IMR-90 (cell line): ENCODE data around the gene UGT1A10. TPM values are rescaled to one million over a fixed set of nuclear protein-coding genes. Genes with fewer than 3 reads are reported as not detected.

Source experiments
- ATAC-seq: fragments of 200-7000 bp; cut with Tn5 transposase; 2 replicates; pipeline ENCODE4 v1.9.1; 2020; ENCODE audit warnings: low read depth, mild to moderate bottlenecking, moderate library complexity
- BruUV-seq: library from RNA; stranded (reverse); fragments of 400-500 nt; replicated peaks from 2 replicates; lab custom pipeline; 2021; lab: Mats Ljungman, UMichigan
- CTCF ChIA-PET: fragments of 300-600 bp; formaldehyde crosslinking; extraction: SDS; loops from one replicate; lab custom pipeline; 2021; ENCODE audit warnings: antibody characterized with exemption; lab: Yijun Ruan, JAX
- POLR2A ChIA-PET: fragments of 300-600 bp; sonication (Branson Sonifier 250); formaldehyde crosslinking; loops from one replicate; lab custom pipeline; 2022; ENCODE audit warnings: antibody characterized with exemption; ENCODE audit not compliant: unreplicated experiment; lab: Charles Lee
- DNase-seq: peaks from one replicate; pipeline ENCODE4 v3.0.0; 2013
- H2AFZ ChIP-seq: replicated peaks from 2 replicates; pipeline ENCODE3; 2013; ENCODE audit warnings: low read length, mild to moderate bottlenecking; ENCODE audit not compliant: poor library complexity
- H2AK5ac ChIP-seq: 2 replicates; pipeline ENCODE4 v1.6.1; 2013; ENCODE audit warnings: low read depth, low read length, inconsistent platforms
- H2AK9ac ChIP-seq: replicated peaks from 2 replicates; pipeline ENCODE3; 2013; ENCODE audit warnings: mild to moderate bottlenecking, low read depth, low read length, moderate library complexity; ENCODE audit not compliant: poor library complexity
- H2BK120ac ChIP-seq: 2 replicates; pipeline ENCODE4 v1.6.1; 2013; ENCODE audit warnings: low read depth, low read length, inconsistent platforms
- H2BK15ac ChIP-seq: 3 replicates; pipeline ENCODE4 v1.6.1; 2013; ENCODE audit warnings: low read depth, low read length, inconsistent platforms
- H2BK20ac ChIP-seq: 2 replicates; pipeline ENCODE4 v1.6.1; 2013; ENCODE audit warnings: low read depth, mild to moderate bottlenecking, inconsistent platforms, low read length, moderate library complexity
- H2BK5ac ChIP-seq: 2 replicates; pipeline ENCODE4 v1.6.1; 2013; ENCODE audit warnings: mild to moderate bottlenecking, low read depth, low read length, inconsistent platforms; ENCODE audit not compliant: poor library complexity, severe bottlenecking
- H3K14ac ChIP-seq: replicated peaks from 2 replicates; pipeline ENCODE4 v1.6.1; 2013; ENCODE audit warnings: low read depth, low read length, inconsistent platforms
- H3K18ac ChIP-seq: 2 replicates; pipeline ENCODE4 v1.6.1; 2013; ENCODE audit warnings: low read depth, low read length, control low read depth
- H3K23ac ChIP-seq: 2 replicates; pipeline ENCODE4 v1.6.1; 2013; ENCODE audit warnings: low read depth, low read length, inconsistent platforms
- H3K27ac ChIP-seq: 2 replicates; pipeline ENCODE4 v1.5.1; 2013; ENCODE audit warnings: mild to moderate bottlenecking, control low read depth, low read length; ENCODE audit not compliant: insufficient read depth
- H3K27me3 ChIP-seq: 2 replicates; pipeline ENCODE4 v1.6.1; 2013; ENCODE audit warnings: low read length; ENCODE audit not compliant: control insufficient read depth, insufficient read depth
- H3K36me3 ChIP-seq: 2 replicates; pipeline ENCODE4 v1.6.1; 2013; ENCODE audit warnings: low read length, mixed read lengths; ENCODE audit not compliant: control insufficient read depth, insufficient read depth
- H3K4ac ChIP-seq: 2 replicates; pipeline ENCODE4 v1.6.1; 2013; ENCODE audit warnings: low read depth, low read length, inconsistent platforms
- H3K4me1 ChIP-seq: 2 replicates; pipeline ENCODE4 v1.6.1; 2013; ENCODE audit warnings: low read length, mixed read lengths; ENCODE audit not compliant: control insufficient read depth, insufficient read depth
- H3K4me2 ChIP-seq: 2 replicates; pipeline ENCODE4 v1.6.1; 2013; ENCODE audit warnings: low read depth, mild to moderate bottlenecking, control low read depth, low read length, moderate library complexity
- H3K4me3 ChIP-seq: 2 replicates; pipeline ENCODE4 v1.5.1; 2013; ENCODE audit warnings: low read depth, mild to moderate bottlenecking, control low read depth, low read length, moderate library complexity; ENCODE audit not compliant: insufficient read depth
- H3K56ac ChIP-seq: 2 replicates; pipeline ENCODE4 v1.6.1; 2013; ENCODE audit warnings: low read length, inconsistent platforms; ENCODE audit not compliant: insufficient read depth; ENCODE audit errors: extremely low read depth
- H3K79me1 ChIP-seq, 2 experiments: 2 replicates each; pipeline ENCODE4 v1.6.1; 2013; ENCODE audit warnings: low read length in 2 of 2, inconsistent platforms in 1 of 2, low read depth in 1 of 2
- H3K9ac ChIP-seq: 2 replicates; pipeline ENCODE4 v1.6.1; 2013; ENCODE audit warnings: low read depth, low read length, control low read depth
- H3K9me1 ChIP-seq: 2 replicates; pipeline ENCODE4 v1.6.1; 2013; ENCODE audit warnings: low read length, inconsistent platforms; ENCODE audit not compliant: insufficient read depth
- H3K9me3 ChIP-seq: 2 replicates; pipeline ENCODE4 v1.6.1; 2013; ENCODE audit warnings: low read length; ENCODE audit not compliant: control insufficient read depth, insufficient read depth
- H4K20me1 ChIP-seq: 2 replicates; pipeline ENCODE4 v1.6.1; 2013; ENCODE audit warnings: low read length, inconsistent platforms; ENCODE audit not compliant: insufficient read depth
- H4K5ac ChIP-seq: 2 replicates; pipeline ENCODE4 v1.6.1; 2013; ENCODE audit warnings: mild to moderate bottlenecking, low read depth, low read length, control low read depth
- H4K8ac ChIP-seq, 2 experiments: 2 replicates each; pipeline ENCODE4 v1.6.1; 2013; ENCODE audit warnings: low read depth in 2 of 2, low read length in 2 of 2, control low read depth in 1 of 2, inconsistent platforms in 1 of 2
- H4K91ac ChIP-seq: 2 replicates; pipeline ENCODE4 v1.6.1; 2013; ENCODE audit warnings: low read depth, low read length, inconsistent platforms; ENCODE audit not compliant: insufficient read depth
- BHLHE40 ChIP-seq: fragments of 150-350 bp; IDR thresholded peaks from 2 replicates; pipeline ENCODE4 v1.6.1; 2016; ENCODE audit warnings: mild to moderate bottlenecking, low read depth, low read length
- CEBPB ChIP-seq: IDR thresholded peaks from 2 replicates; pipeline ENCODE4 v1.6.1; 2012; ENCODE audit warnings: low read depth, low read length, improper control_type of control experiment
- CHD1 ChIP-seq: IDR thresholded peaks from 2 replicates; pipeline ENCODE4 v1.6.1; 2012; ENCODE audit warnings: low read depth, low read length, improper control_type of control experiment
- CTCF ChIP-seq: conservative IDR thresholded peaks from 2 replicates; pipeline ENCODE4 v1.5.1; 2012; ENCODE audit warnings: mild to moderate bottlenecking, low read depth, low read length, improper control_type of control experiment
- ELK1 ChIP-seq: fragments of 150-350 bp; IDR thresholded peaks from 2 replicates; pipeline ENCODE4 v1.6.1; 2016; ENCODE audit warnings: low read depth, mild to moderate bottlenecking, low read length, moderate library complexity, borderline replicate concordance
- FOS ChIP-seq: fragments of 150-350 bp; IDR thresholded peaks from 2 replicates; pipeline ENCODE4 v1.6.1; 2016; ENCODE audit warnings: low read depth, low read length
- MAFK ChIP-seq: IDR thresholded peaks from 2 replicates; pipeline ENCODE4 v1.6.1; 2012; ENCODE audit warnings: low read depth, low read length, improper control_type of control experiment
- MAZ ChIP-seq: IDR thresholded peaks from 2 replicates; pipeline ENCODE4 v1.6.1; 2012; ENCODE audit warnings: low read depth, mild to moderate bottlenecking, low read length, improper control_type of control experiment, moderate library complexity, borderline replicate concordance
- MXI1 ChIP-seq: IDR thresholded peaks from 2 replicates; pipeline ENCODE4 v1.6.1; 2012; ENCODE audit warnings: low read depth, mild to moderate bottlenecking, low read length, moderate library complexity, borderline replicate concordance
- NFE2L2 ChIP-seq: fragments of 150-350 bp; IDR thresholded peaks from 2 replicates; pipeline ENCODE4 v1.6.1; 2016; ENCODE audit warnings: low read depth, mild to moderate bottlenecking, low read length
- POLR2A ChIP-seq: IDR thresholded peaks from 2 replicates; pipeline ENCODE4 v1.6.1; 2012; ENCODE audit warnings: mild to moderate bottlenecking, low read depth, low read length
- RAD21 ChIP-seq: IDR thresholded peaks from 2 replicates; pipeline ENCODE4 v1.6.1; 2012; ENCODE audit warnings: low read length, improper control_type of control experiment
- RCOR1 ChIP-seq: IDR thresholded peaks from 2 replicates; pipeline ENCODE4 v1.6.1; 2012; ENCODE audit warnings: mild to moderate bottlenecking, low read length, improper control_type of control experiment; ENCODE audit not compliant: insufficient replicate concordance
- RFX5 ChIP-seq: IDR thresholded peaks from 2 replicates; pipeline ENCODE4 v1.8.0; 2012; ENCODE audit warnings: low read depth, mild to moderate bottlenecking, low read length, moderate library complexity
- SMC3 ChIP-seq: fragments of 150-350 bp; IDR thresholded peaks from 2 replicates; pipeline ENCODE4 v1.6.1; 2016; ENCODE audit warnings: low read depth, mild to moderate bottlenecking, antibody characterized with exemption, low read length, moderate library complexity
- USF2 ChIP-seq: fragments of 150-350 bp; IDR thresholded peaks from 2 replicates; pipeline ENCODE4 v1.6.1; 2017; ENCODE audit warnings: mild to moderate bottlenecking, antibody characterized with exemption, low read length, low read depth
- WGBS, 2 experiments: methylation state at CpG; one replicate each; pipeline versions ENCODE4 v1.1.5 to v1.1.7; 2013; ENCODE audit warnings: missing lambda C conversion rate in 2 of 2; ENCODE audit not compliant: insufficient read length in 1 of 2; ENCODE audit errors: extremely low coverage in 2 of 2; 5-methylcytosine and 5-hydroxymethylcytosine counted together
- dilution Hi-C: fragments of 300-500 bp; cut with HindIII; formaldehyde crosslinking; loops from one replicate; pipeline ENCODE4 v1.14.3; 2018; ENCODE audit warnings: low sequenced_read_pairs; ENCODE audit not compliant: unreplicated experiment
- in situ Hi-C: fragments of 300-500 bp; cut with MboI; formaldehyde crosslinking; loops from 3 replicates; pipeline ENCODE4 v1.14.3; 2019; ENCODE audit warnings: low sequenced_read_pairs, inconsistent platforms, mixed read lengths
- intact Hi-C: fragments of 100-400 bp; cut with micrococcal nuclease; formaldehyde crosslinking; loops from 2 replicates; pipeline ENCODE4 v1.10.0; 2022
- polyA plus RNA-seq, 3 experiments: library from polyadenylated mRNA; depleted of rRNA; stranded (reverse); fragments of >200 nt; gene quantifications; 2 replicates each; pipeline ENCODE4 v1.2.3, GENCODE V29; 2012; ENCODE audit warnings: low replicate concordance in 1 of 3
- total RNA-seq: library from RNA; depleted of rRNA; stranded (reverse); fragments of >200 nt; gene quantifications from 2 replicates; pipeline ENCODE4 v1.2.3, GENCODE V29; 2012

UGT1A10 gene
- total and polyA plus RNA-seq, 2 of the 4 experiments (the other 2 are of a cell fraction): not detected

GRCh38 chr2:233668605-233669260 is 32.5 kb downstream of the UGT1A10 start:
- no peaks in the 10 kb centered on the region for H3K27me3 ChIP-seq
- dilution Hi-C loops: no loop called here
- H3K4me1 ChIP-seq: no peaks in the 10 kb centered on the region
- ATAC-seq: no peak
- no peak for TF ChIP-seq FOS
- TF ChIP-seq SMC3: no peak
- TF ChIP-seq MAZ: no peak
- no peak for TF ChIP-seq CTCF
- TF ChIP-seq RCOR1: no peak
- TF ChIP-seq ELK1: no peak
- no peak for TF ChIP-seq CHD1
- TF ChIP-seq POLR2A: no peak
- TF ChIP-seq RFX5: no peak
- no peak for TF ChIP-seq MAFK
- TF ChIP-seq MXI1: no peak
- TF ChIP-seq CEBPB: no peak
- no peak for TF ChIP-seq BHLHE40
- TF ChIP-seq RAD21: no peak
- TF ChIP-seq USF2: no peak
- TF ChIP-seq NFE2L2: no peak
- no peak overlapping the region for H2BK20ac ChIP-seq
- POLR2A ChIA-PET: no interaction called here
- H3K4me2 ChIP-seq: no peak overlapping the region
- no peak overlapping the region for H4K91ac ChIP-seq
- no peak overlapping the region for H3K4ac ChIP-seq
- no peak overlapping the region for H2BK15ac ChIP-seq
- H3K27ac ChIP-seq: no peak overlapping the region
- BruUV-seq: no TSS peak
- no peak overlapping the region for H3K9ac ChIP-seq
- H4K8ac ChIP-seq: no peak overlapping the region
- in situ Hi-C loops: no loop called here
- H3K9me3 ChIP-seq: no peaks in the 10 kb centered on the region
- H4K20me1 ChIP-seq: no peaks in the 10 kb centered on the region
- H3K14ac ChIP-seq: no peak overlapping the region
- no peak overlapping the region for H2BK5ac ChIP-seq
- no peak overlapping the region for H3K23ac ChIP-seq
- no peak overlapping the region for H2AK9ac ChIP-seq
- H2AK5ac ChIP-seq: no peak overlapping the region
- no peak overlapping the region for H3K4me3 ChIP-seq
- H3K18ac ChIP-seq: no peak overlapping the region
- no peak overlapping the region for H4K5ac ChIP-seq
- H3K36me3 ChIP-seq: no peaks in the 10 kb centered on the region
- H2BK120ac ChIP-seq: no peak overlapping the region
- WGBS, 2 experiments: no CpG with 5 or more reads among the region's 4 CpGs
- H3K79me1 ChIP-seq: no peaks in the 10 kb centered on the region
- CTCF ChIA-PET: no interaction called here
- no peak for DNase-seq
- intact Hi-C loops: no loop called here
- no peak overlapping the region for H3K56ac ChIP-seq
- no peak overlapping the region for H2AFZ ChIP-seq
- no peaks in the 10 kb centered on the region for H3K9me1 ChIP-seq
